GM12892 (cell line): ENCODE measurements around the gene OR2C3.
"Not testable (repeated sequence)": the region's sequence is repeated elsewhere in the genome, so short reads cannot be mapped to it uniquely, and the experiment has no call there.

Experiments used
- DNase-seq: peaks from one replicate; pipeline ENCODE4 v3.0.0; 2011; ENCODE audit not compliant: insufficient read length
- FAIRE-seq: peaks from 2 replicates; lab custom pipeline; 2011; peaks lifted over from hg19 to GRCh38; lab: Jason Lieb, UNC
- POLR2A ChIP-seq: IDR thresholded peaks from 2 replicates; pipeline ENCODE4 v1.6.1; 2011; ENCODE audit warnings: low read depth, low read length, control low read depth
- POLR2AphosphoS5 ChIP-seq: IDR thresholded peaks from 2 replicates; pipeline ENCODE4 v1.6.1; 2011; ENCODE audit warnings: low read depth, low read length, control low read depth
- TAF1 ChIP-seq: IDR thresholded peaks from 2 replicates; pipeline ENCODE4 v1.6.1; 2011; ENCODE audit warnings: low read depth, mild to moderate bottlenecking, control low read depth, low read length, borderline replicate concordance

OR2C3 gene

DNA sequence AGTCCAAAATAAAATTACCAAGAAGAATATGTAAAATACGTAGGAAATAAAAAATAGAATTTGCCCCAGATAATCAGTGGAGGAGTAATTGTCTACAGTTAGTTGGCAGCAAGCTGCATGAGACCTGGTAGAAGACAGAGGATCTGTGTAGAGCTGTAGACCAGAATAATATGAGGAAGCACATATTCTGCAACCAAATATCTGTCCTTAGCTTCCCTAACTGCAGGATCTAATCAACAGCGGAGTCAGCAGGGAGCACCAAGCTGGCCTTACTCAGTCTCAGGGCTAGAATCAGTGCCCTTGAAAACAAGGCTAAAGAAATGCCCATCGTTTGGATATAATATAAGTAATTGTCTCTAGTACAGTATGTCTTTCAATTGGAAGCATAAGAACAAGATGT is 6.6 kb upstream of the OR2C3 start:
- DNase-seq: no peak
- TF ChIP-seq TAF1: no peak
- TF ChIP-seq POLR2A: no peak
- no peak for TF ChIP-seq POLR2AphosphoS5
- no peak for FAIRE-seq

DNA sequence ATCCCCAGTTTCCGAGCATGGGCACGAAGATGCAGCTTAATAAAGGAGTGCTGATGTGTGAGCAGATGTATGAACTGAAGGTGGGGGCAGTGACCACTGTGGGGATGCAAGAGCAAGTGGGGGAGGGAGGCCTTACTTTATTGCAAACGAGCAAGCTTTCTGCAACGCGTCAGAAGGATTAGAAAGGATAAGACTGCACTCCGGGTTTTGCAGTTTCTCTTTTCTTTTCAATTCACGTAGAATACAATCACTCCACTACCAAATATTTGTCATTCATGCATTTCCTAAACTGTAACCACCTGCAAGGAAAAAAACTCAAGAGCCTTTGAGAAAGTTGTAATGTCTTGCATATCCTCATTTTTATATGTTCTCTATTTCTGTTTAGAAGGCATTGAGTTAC is 4.3 kb upstream of the OR2C3 start:
- DNase-seq (no peak), FAIRE-seq (no peak)
- TF ChIP-seq POLR2AphosphoS5 (no peak), POLR2A (no peak), TAF1 (no peak)

DNA sequence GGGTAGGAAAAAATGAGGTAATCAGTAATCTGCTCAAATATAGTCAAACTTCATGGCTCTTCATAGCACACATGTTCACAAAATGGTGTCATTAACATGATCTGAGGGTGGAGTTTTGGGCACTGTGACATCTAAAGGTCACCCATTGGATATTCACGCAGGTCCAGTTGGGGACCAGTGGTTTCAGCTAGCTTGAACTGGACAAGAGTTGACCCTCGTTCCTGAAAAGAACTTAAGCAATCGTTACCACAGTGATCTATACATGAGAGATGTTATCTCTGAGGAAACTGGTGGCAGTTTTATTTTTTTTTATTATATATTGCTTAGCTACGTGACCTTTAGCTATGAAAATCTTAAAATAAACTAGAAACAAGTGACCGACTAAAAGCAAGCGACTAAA is 3.0 kb upstream of the OR2C3 start:
- FAIRE-seq (no peak), DNase-seq (no peak)
- TF ChIP-seq TAF1 (no peak), POLR2A (no peak), POLR2AphosphoS5 (no peak)

DNA sequence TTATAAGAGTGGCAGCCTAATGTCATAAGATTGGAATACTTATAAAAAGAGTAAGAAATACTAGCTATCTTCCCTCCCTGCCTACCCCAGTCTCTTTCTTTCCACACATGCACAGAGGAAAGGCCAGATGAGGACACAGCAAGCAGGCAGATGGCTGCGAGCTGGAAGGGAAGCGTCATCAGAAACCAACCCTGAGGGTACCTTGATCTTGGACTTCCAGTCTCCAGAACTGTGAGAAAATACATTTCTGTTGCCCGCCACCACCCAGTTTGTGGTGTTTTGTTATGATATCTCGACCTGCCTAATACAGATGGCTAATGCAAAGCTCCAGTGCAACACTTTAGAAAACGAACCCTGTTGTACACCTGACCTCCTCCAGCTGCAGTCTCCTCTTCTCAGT is 2.3 kb upstream of the OR2C3 start:
- DNase-seq (no peak), FAIRE-seq (no peak)
- no peak for TF ChIP-seq TAF1
- TF ChIP-seq POLR2A: no peak
- TF ChIP-seq POLR2AphosphoS5: no peak

DNA sequence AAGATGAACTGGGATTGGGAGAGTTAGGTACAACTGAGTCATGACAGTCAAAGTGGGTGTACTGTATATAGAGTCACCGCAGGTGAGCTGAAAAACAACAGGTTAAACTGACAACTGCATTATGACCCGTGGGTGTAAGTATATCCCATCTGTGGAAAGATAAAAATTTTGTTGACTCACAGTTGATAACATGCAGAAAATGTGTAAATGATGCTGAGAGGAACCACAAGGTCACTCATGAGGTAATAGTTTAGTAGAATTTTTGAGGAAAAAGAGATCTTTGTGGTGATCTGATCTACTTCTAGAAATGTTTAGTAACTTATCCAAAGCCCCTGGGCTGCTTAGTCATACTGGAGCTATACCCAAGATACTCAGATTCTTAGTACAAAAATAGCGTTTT is 838 bp downstream of the OR2C3 start:
- FAIRE-seq (no peak), DNase-seq (no peak)
- TF ChIP-seq POLR2AphosphoS5 (no peak), TAF1 (no peak), POLR2A (no peak)

DNA sequence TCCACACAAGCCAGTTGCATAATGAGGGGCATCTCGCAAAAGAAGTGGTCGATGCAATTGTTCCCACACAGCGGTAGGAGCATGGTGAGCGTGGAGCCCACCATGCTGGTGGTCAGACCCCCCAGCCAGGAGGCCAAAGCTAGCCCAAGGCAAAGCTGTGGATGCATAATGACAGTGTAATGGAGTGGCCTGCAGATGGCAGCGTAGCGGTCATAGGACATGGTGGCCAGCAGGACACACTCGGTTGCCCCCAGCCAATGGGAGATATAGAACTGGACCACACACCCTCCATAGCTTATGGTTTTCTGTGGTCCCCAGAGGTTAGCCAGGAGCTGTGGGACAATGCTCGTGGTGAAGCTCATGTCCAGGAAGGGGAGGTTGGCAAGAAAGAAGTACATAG is 4.3 kb downstream of the OR2C3 start:
- FAIRE-seq (no peak), DNase-seq (no peak)
- TF ChIP-seq POLR2A (no peak), TAF1 (no peak), POLR2AphosphoS5 (no peak)

DNA sequence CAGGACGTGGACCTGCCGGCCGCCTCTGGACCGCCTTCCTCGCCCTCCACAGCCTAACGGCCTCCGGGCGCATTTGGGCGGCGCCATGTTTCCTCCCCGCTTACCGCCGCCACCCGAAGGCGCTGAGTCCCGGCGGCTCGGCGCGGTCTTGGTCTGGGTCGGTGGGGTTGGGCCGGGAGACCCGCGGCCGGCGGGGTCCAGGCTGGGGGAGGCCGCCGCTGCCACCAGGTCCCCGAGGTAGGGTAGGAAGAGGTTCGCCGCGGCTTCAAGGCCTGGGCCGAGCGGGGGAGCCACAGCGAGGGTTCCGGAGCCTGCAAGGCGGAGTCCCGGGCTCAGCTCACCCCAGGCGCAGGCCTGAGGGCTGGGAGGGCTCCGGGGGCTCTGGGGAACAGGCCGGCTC is 5.5 kb downstream of the OR2C3 start:
- no peak for DNase-seq
- TF ChIP-seq POLR2A (no peak), TAF1 (no peak), POLR2AphosphoS5 (no peak)
- no peak for FAIRE-seq

DNA sequence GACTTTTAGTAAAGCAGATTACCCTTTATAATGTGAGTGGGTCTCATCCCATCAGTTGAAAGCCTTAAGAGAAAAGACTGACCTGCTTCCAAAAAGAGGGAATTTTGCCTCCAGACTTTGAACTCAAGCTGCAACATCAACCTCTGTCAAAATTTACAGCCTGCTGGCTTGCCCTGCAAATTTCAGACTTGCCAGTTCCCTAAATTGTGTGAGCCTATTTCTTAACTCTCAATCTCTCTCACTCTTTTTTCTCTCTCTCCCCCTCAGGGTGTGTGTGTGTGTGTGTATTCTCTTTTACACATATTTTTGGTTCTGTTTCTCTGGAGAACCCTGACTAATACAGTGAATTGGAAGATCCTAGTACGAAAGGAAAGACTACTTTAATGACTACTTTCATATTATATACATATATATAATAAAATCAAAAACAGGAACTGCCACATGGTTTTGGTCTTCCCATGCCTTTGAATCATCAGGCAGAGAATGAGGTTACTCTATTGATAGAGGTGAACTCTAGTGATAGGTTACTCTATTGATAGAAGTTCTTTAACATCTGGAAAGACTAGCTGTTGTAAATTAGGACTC is 6.4 kb downstream of the OR2C3 start:
- TF ChIP-seq POLR2A: no peak
- no peak for TF ChIP-seq POLR2AphosphoS5
- TF ChIP-seq TAF1: no peak
- FAIRE-seq: no peak
- no peak for DNase-seq

DNA sequence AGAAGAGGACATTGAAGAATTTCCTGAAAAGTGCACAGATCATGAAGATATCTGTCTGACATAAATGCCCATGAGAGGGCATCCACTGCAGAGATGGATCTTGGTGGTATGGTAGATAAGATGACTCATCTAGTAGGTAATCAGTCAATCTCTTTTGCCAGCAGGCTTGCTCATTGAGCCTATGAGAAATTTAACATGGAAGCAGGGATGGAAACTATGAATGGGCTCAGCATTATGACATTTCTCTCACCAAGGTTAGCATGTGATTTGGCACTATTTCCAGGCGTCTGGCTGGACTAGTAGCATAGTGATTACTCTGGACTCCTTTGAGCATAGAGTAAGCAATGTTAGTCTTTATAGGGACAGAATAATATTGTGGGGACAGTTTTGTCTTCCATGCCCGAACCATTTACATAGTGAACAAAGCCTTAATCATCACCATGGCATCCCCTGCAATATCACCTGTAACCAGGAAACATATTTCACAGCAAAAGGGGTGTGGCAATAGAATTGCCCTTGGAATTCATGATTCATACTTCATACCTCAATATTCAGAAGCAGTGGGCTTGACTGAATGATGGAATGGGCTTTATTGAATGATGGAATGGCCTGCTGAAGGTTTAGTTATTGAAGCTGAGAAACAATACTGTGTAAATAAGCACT is 7.3 kb downstream of the OR2C3 start:
- TF ChIP-seq POLR2A: no peak
- DNase-seq (no peak), FAIRE-seq (no peak)

DNA sequence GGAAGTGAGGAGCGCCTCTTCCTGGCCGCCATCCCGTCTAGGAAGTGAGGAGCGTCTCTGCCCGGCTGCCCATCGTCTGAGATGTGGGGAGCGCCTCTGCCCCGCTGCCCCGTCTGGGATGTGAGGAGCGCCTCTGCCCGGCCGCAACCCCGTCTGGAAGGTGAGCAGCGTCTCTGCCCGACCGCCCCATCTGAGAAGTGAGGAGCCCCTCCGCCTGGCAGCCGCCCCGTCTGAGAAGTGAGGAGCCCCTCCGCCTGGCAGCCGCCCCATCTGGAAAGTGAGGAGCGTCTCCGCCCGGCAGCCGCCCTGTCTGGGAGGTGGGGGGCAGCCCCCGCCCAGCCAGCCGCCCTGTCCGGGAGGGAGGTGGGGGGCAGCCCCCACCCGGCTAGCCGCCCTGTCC is 14.4 kb downstream of the OR2C3 start:
- not testable (repeated sequence) for FAIRE-seq

DNA sequence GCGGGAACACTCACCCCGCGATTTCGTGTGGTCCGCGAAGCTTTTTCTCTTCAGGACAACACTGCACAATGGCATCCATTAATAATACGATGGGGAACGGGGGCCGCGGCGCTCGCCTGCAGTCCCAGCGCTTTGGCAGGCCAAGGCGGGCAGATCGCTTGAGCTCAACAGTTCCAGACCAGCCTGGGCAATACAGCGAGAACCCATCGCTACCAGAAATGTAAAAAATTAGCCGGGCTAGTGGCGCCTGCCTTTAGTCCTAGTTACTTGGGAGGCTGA is 17.7 kb downstream of the OR2C3 start:
- FAIRE-seq (no peak), DNase-seq (no peak)
- TF ChIP-seq POLR2A (no peak), POLR2AphosphoS5 (no peak)

More for the DNA sequence above, 14.4 kb downstream of the OR2C3 start:
- not testable (repeated sequence) for DNase-seq

DNA sequence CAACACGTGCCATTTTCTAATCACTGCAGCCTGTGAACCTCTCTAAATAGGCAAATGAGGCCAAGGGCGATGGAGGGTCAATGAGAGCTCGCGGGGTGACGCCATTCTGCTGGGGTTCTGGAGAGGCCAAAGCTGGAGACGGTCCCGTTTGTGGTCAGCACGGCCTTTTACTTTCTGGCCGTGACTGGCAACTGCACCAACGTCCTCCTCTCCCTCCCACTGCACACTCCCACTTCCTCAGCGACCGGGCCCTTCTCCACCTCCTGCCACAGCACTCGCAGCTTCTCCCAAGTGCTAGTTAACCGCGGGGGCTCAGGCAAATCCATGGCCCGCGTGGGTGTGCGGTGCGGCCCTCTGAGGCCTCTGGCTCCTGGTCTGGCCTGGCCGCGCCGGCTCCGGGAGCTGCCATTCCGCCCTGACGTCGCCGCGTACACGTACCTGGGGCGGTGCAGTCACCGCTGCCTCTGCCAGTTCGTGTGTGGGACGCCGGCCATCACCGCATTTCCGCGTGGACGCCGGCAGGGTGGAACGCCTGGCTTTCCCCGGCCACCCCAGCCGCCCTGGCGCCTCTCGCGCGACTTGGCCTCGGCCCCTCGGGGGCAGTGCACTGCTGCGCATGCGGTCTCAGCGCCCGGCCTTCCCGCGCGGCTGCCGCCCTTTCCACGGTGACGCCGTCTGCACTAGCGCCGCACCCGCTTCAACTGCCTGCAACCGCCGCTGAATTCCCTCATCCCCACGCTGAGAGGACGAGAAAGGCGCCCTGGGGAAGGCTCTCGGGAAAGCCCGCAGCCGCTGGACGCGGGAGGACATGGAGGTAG is 18.2 kb downstream of the OR2C3 start:
- no peak for TF ChIP-seq POLR2AphosphoS5
- no peak for TF ChIP-seq POLR2A
- no peak for TF ChIP-seq TAF1
- no peak for DNase-seq
- no peak for FAIRE-seq

DNA sequence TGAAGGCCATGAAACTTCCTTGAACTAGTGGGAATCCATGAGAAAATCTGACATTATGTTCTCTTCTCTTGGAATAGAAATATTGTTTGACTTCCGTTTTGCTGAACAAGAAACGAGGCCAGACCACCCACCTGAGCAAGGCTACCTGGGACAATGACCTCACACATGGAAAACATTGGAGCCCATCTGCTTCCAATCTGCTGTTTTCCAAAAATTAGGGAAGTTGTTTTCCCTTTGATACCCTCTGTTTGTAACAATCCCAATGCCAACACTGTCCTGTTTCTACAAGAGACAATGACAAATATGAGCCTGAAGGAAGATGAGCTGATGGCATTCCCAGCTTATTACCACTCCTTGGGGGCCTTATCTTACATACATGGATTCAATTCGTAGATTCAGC is 29.4 kb downstream of the OR2C3 start:
- DNase-seq (no peak), FAIRE-seq (peak; percentile 21)
- TF ChIP-seq POLR2A (no peak), TAF1 (no peak), POLR2AphosphoS5 (no peak)
